Measurements from ENCODE around the gene CCDC27.

Gene CCDC27

GRCh38 chr1:3785045-3785444 lies 32.8 kb downstream of the CCDC27 start:
- POLR2A ChIA-PET, result no interaction called here
- no peak for DNase-seq (ENCODE audit: low read depth, low spot score)
- TF ChIP-seq CTCF (IDR thresholded peaks at IDR 0.05; ENCODE audit: insufficient read depth, low read length, missing control alignments), result no peak
- CTCF ChIA-PET, result interaction anchor here (0.9 kb wide), 1 partner anchor 9 kb away, joined by 3 read pairs; no protein-coding TSS in a partner anchor
- H3K4me3 ChIP-seq (ENCODE audit: low read depth, low read length), result no peak overlapping the region

- DNase-seq (ENCODE audit: low read depth, low spot score), result no peak
- CTCF ChIA-PET, result interaction anchor here (0.9 to 2.2 kb wide), 2 partner anchors 9 to 17 kb away, joined by 3 to 5 read pairs; no protein-coding TSS in a partner anchor
- no peak overlapping the region for H3K4me3 ChIP-seq (ENCODE audit: low read depth, low read length)
- peak; percentile 11 for TF ChIP-seq CTCF (IDR thresholded peaks at IDR 0.05; ENCODE audit: insufficient read depth, low read length, missing control alignments)
- POLR2A ChIA-PET, result no interaction called here
These were observed 33.4 kb downstream of the CCDC27 start for GRCh38 chr1:3785456-3786157.

- H3K4me3 ChIP-seq (ENCODE audit: low read depth, low read length), result no peak overlapping the region
- POLR2A ChIA-PET, result interaction anchor here (1.3 kb wide), 1 partner anchor 9 kb away, joined by 3 read pairs; the partner anchor contains the start of gene LRRC47
- CTCF ChIA-PET, result interaction anchor here (2.2 kb wide), 1 partner anchor 16 kb away, joined by 5 read pairs; no protein-coding TSS in a partner anchor
- no peak for DNase-seq (ENCODE audit: low read depth, low spot score)
- TF ChIP-seq CTCF (IDR thresholded peaks at IDR 0.05; ENCODE audit: insufficient read depth, low read length, missing control alignments), result no peak
These were observed 34.5 kb downstream of the CCDC27 start for GRCh38 chr1:3786468-3787348.

GRCh38 chr1:3787349-3787715 lies 35.1 kb downstream of the CCDC27 start:
- no peak for TF ChIP-seq CTCF (IDR thresholded peaks at IDR 0.05; ENCODE audit: insufficient read depth, low read length, missing control alignments)
- POLR2A ChIA-PET, result interaction anchor here (1.3 kb wide), 1 partner anchor 9 kb away, joined by 3 read pairs; the partner anchor contains the start of gene LRRC47
- no peak for DNase-seq (ENCODE audit: low read depth, low spot score)

GRCh38 chr1:3787745-3788605 lies 35.7 kb downstream of the CCDC27 start:
- ChIA-PET CTCF (interaction anchor here (1.1 to 2.2 kb wide), 2 partner anchors 14 to 63 kb away, joined by 3 to 5 read pairs; no protein-coding TSS in a partner anchor), POLR2A (interaction anchor here (1.3 kb wide), 1 partner anchor 8 kb away, joined by 3 read pairs; the partner anchor contains the start of gene LRRC47)
- DNase-seq (ENCODE audit: low read depth, low spot score), result no peak
- H3K4me3 ChIP-seq (ENCODE audit: low read depth, low read length), result no peak overlapping the region
- no peak for TF ChIP-seq CTCF (IDR thresholded peaks at IDR 0.05; ENCODE audit: insufficient read depth, low read length, missing control alignments)

More at GRCh38 chr1:3787349-3787715, 35.1 kb downstream of the CCDC27 start:
- CTCF ChIA-PET, result interaction anchor here (2.2 kb wide), 1 partner anchor 15 kb away, joined by 5 read pairs; no protein-coding TSS in a partner anchor
- H3K4me3 ChIP-seq (ENCODE audit: low read depth, low read length), result no peak overlapping the region

All from AG04449 (cell line).